ENCODE results near the gene ADAP1.
"Not testable (repeated sequence)": the region's sequence is repeated elsewhere in the genome, so short reads cannot be mapped to it uniquely, and the experiment has no call there.

The ADAP1 gene, protein sequence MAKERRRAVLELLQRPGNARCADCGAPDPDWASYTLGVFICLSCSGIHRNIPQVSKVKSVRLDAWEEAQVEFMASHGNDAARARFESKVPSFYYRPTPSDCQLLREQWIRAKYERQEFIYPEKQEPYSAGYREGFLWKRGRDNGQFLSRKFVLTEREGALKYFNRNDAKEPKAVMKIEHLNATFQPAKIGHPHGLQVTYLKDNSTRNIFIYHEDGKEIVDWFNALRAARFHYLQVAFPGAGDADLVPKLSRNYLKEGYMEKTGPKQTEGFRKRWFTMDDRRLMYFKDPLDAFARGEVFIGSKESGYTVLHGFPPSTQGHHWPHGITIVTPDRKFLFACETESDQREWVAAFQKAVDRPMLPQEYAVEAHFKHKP

DNA sequence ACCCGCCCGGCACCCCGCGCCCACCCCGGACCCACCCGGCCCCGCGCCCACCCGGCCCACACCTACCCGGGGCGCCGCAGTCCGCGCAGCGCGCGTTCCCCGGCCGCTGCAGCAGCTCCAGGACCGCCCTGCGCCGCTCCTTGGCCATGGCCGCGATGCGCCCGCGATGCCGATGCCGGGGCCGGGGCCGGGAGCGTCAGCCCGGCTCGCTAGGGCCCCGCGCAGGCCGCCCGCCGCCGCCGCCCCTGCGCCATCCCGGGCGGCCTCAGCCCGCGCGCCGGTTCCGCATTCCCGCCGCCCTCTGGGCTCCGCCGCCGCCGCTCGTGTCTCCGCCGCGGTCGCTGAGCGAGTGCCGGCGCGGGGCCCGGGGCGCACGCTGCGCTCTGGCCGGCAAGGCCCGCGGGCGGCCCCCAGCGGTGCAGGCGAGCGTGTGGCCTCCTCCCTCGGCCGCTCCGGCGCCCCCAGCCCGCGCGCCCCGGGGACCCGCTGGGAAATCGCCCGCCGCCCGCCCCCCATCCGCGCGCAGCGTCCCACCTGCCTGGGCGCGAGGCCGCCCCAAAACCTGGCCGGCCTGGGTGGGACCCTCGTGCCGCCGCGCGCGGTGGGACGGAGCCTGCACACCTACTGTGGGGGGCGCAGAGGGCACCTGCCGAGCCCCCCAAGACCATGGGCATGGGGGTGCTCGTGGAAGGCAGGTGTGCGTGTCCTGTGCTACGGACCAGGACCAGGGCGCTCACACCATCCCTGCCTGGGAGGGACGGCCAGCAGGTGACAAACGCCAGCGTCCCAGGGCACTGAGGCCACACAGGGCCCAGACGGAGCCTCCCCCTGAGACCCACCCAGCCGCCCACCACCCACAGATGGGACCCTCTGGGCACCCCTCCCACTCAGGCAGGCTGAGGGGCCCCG is at the start of gene ADAP1:
ADAP1 (minus strand) TSS at position 351 of the 909 bp plus-strand sequence; CDS start at position 148, 203 bp downstream.
- no peak for DNase-seq (ENCODE audit: low read depth)
- in situ Hi-C loops (cut with HindIII; ENCODE audit: low sequenced_read_pairs), result loop anchor here (25.0 kb wide), 1 partner anchor 167 kb away; no protein-coding TSS in a partner anchor
- TF ChIP-seq, protein P1, sequence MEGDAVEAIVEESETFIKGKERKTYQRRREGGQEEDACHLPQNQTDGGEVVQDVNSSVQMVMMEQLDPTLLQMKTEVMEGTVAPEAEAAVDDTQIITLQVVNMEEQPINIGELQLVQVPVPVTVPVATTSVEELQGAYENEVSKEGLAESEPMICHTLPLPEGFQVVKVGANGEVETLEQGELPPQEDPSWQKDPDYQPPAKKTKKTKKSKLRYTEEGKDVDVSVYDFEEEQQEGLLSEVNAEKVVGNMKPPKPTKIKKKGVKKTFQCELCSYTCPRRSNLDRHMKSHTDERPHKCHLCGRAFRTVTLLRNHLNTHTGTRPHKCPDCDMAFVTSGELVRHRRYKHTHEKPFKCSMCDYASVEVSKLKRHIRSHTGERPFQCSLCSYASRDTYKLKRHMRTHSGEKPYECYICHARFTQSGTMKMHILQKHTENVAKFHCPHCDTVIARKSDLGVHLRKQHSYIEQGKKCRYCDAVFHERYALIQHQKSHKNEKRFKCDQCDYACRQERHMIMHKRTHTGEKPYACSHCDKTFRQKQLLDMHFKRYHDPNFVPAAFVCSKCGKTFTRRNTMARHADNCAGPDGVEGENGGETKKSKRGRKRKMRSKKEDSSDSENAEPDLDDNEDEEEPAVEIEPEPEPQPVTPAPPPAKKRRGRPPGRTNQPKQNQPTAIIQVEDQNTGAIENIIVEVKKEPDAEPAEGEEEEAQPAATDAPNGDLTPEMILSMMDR (IDR thresholded peaks at IDR 0.05; ENCODE audit: low read depth, low read length, missing control alignments), result no peak
- H3K4me3 ChIP-seq (ENCODE audit: low read depth, low read length), result peak within 1 kb of the TSS; percentile 18

DNA sequence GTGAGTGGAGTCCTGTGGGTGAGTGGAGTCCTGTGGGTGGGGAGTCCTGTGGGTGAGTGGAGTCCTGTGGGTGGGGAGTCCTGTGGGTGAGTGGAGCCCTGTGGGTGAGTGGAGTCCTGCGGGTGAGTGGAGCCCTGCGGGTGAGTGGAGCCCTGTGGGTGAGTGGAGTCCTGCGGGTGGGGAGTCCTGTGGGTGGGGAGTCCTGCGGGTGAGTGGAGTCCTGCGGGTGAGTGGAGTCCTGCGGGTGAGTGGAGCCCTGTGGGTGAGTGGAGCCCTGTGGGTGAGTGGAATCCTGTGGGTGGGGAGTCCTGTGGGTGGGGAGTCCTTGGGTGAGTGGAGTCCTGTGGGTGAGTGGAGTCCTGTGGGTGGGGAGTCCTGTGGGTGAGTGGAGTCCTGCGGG is 48.0 kb upstream of the ADAP1 start:
- H3K4me3 ChIP-seq (ENCODE audit: low read depth, low read length); in situ Hi-C loops (cut with HindIII; ENCODE audit: low sequenced_read_pairs); DNase-seq (ENCODE audit: low read depth): not testable (repeated sequence)

GRCh38 chr7:1002026-1002425 is 47.5 kb upstream of the ADAP1 start:
- in situ Hi-C loops (cut with HindIII; ENCODE audit: low sequenced_read_pairs); H3K4me3 ChIP-seq (ENCODE audit: low read depth, low read length); DNase-seq (ENCODE audit: low read depth): not testable (repeated sequence)

DNA sequence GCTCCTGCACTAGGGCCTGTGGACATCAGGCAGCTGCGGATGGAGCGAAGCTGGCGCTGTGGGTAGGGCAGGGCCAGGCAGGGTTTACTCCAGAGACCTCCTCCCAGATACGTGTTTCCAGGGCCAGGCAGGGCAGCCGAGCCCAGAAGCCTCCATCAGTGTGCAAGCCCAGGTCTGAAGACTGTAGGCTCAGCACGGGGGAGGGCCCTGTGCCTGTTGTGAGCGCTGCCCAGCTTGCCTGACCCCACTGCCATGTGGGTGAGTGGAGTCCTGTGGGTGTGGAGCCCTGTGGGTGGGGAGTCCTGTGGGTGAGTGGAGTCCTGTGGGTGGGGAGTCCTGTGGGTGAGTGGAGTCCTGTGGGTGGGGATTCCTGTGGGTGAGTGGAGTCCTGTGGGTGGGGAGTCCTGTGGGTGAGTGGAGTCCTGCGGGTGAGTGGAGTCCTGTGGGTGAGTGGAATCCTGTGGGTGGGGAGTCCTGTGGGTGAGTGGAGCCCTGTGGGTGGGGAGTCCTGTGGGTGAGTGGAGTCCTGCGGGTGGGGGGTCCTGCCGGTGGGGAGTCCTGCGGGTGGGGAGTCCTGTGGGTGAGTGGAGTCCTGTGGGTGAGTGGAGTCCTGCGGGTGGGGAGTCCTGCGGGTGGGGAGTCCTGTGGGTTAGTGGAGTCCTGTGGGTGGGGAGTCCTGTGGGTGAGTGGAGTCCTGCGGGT is 46.7 kb upstream of the ADAP1 start:
- DNase-seq (ENCODE audit: low read depth); in situ Hi-C loops (cut with HindIII; ENCODE audit: low sequenced_read_pairs); H3K4me3 ChIP-seq (ENCODE audit: low read depth, low read length): not testable (repeated sequence)

GRCh38 chr7:999941-1000935 is 45.8 kb upstream of the ADAP1 start:
- no peak for DNase-seq (ENCODE audit: low read depth)
- no peak overlapping the region for H3K4me3 ChIP-seq (ENCODE audit: low read depth, low read length)
- TF ChIP-seq, protein P1 (IDR thresholded peaks at IDR 0.05; ENCODE audit: low read depth, low read length, missing control alignments), result no peak
- in situ Hi-C loops (cut with HindIII; ENCODE audit: low sequenced_read_pairs), result loop anchor here (25.0 kb wide), 1 partner anchor 162 kb away; the partner anchor contains the start of gene ZFAND2A

- in situ Hi-C loops (cut with HindIII; ENCODE audit: low sequenced_read_pairs), result loop anchor here (25.0 kb wide), 1 partner anchor 163 kb away; the partner anchor contains the start of gene ZFAND2A
- DNase-seq (ENCODE audit: low read depth), result no peak
- H3K4me3 ChIP-seq (ENCODE audit: low read depth, low read length), result no peak overlapping the region
- TF ChIP-seq, protein P1 (IDR thresholded peaks at IDR 0.05; ENCODE audit: low read depth, low read length, missing control alignments), result no peak
Observed at GRCh38 chr7:999149-999879, 44.8 kb upstream of the ADAP1 start.

Measured in astrocyte of the cerebellum (primary cell).